CD4-positive, alpha-beta T cell treated with Interleukin-4 for 1 hour (primary cell): Measurements from ENCODE around the gene MAN2A1.
"Not testable (repeated sequence)": the region's sequence is repeated elsewhere in the genome, so short reads cannot be mapped to it uniquely, and the experiment has no call there.

Experiments
- DNase-seq, 2 donors: peaks; one replicate each; pipeline ENCODE4 v3.0.0-alpha.2; 2020 to 2022

Gene MAN2A1

DNA sequence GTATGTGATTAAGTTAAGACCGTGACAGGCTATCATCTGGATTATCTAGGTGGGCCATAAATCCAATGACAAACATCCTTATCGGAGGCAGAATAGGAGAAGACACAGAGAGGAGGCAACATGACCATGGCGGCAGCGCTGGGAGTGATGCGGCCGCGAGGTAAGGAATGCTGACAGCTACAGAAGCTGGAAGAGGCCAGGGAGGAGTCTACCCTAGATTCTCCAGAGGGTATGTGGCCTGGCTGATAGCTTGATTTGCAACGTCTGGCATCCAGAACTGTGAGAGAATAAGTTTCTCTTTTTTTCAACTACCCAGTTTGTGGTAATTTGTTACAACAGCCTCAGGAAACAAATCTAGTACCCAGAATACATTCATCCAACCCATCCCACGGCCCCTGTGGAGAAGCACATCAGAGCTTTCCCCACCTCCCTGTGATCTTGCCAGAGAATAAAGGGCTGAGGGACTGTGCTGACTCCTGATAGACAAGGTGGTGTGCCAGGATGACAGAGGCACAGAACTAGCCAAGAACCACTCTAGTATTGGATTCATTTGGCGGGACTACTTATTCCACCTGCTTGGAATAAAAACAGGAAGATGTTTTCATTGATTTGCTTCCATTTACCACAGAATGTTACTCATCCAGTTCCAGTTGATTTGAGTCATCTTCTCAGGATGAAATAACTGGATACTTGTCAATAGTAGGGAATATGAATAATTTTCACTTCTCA lies 187.4 kb downstream of the MAN2A1 start:
- no peak for DNase-seq

GRCh38 chr5:109877670-109878045 lies 187.9 kb downstream of the MAN2A1 start:
- DNase-seq: no peak

GRCh38 chr5:109878887-109879286 lies 189.2 kb downstream of the MAN2A1 start:
- no peak for DNase-seq

GRCh38 chr5:109880907-109881685 lies 191.4 kb downstream of the MAN2A1 start:
- no peak for DNase-seq

- DNase-seq: no peak
Measured at GRCh38 chr5:109882546-109882945, 192.8 kb downstream of the MAN2A1 start.

GRCh38 chr5:109884676-109885075 lies 194.9 kb downstream of the MAN2A1 start:
- DNase-seq: no peak

DNA sequence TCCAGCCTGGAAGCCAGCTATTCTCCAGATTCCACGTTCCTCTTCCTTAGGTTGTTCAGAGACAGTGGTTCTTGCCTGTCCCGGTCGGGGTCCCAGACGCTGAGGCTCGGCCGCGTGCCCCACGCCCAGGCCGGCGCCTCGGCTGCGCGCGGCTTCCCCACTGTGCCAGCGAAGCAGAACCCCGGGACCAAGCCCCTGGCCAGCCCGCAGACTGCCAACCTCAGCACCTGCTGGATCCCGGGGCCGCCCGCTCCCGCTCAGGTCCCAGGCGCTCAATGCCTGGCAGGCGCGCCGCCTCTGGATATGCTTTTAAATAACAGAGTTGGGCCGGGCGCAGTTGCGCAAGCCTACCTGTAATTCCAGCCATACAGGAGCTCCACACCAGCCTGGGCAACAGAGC lies 195.5 kb downstream of the MAN2A1 start:
- no peak for DNase-seq

DNA sequence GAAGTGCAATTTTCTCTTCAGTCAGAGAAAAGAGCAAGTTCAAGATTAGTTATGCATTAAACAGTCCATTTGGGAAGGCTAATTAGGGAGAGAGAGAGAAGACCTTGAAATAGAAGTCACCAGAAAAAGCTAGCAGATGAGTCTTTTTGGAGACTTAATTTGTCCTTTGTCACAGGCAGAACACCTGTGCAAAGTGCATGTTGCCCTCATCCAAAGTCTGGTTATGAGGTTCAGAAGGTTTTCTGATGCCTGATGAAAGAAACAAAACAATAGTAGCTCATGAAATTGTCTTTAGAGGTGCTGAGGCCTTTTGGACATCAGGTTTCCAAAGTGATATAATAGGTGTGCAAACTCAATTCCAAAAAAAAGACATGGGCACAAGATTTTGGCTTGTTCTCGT lies 199.3 kb downstream of the MAN2A1 start:
- DNase-seq: no peak

- DNase-seq: not testable (repeated sequence)
Measured at GRCh38 chr5:109893271-109893670, 203.5 kb downstream of the MAN2A1 start.

GRCh38 chr5:109898269-109899162 lies 208.8 kb downstream of the MAN2A1 start:
- DNase-seq: no peak

- no peak for DNase-seq
Measured at GRCh38 chr5:109899163-109899535, 209.4 kb downstream of the MAN2A1 start.

DNA sequence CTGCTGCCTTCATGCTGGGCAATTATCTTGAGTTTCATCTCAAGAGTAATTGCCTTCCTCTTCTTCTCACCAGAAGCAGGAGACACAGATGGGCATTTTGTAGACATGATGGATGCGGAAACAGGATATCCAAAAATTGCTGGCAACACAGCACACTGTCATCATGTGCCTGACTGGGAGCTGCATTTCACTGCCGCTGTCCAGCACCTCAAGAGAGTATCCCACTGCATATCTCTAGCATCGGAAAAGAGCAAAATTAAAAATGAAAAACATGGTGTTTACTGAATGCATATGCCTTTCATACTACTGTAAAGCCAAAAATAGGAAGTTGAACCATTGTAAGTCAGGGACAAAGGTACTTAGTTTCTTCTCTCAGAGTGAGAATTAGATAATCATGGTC lies 210.7 kb downstream of the MAN2A1 start:
- no peak for DNase-seq

DNA sequence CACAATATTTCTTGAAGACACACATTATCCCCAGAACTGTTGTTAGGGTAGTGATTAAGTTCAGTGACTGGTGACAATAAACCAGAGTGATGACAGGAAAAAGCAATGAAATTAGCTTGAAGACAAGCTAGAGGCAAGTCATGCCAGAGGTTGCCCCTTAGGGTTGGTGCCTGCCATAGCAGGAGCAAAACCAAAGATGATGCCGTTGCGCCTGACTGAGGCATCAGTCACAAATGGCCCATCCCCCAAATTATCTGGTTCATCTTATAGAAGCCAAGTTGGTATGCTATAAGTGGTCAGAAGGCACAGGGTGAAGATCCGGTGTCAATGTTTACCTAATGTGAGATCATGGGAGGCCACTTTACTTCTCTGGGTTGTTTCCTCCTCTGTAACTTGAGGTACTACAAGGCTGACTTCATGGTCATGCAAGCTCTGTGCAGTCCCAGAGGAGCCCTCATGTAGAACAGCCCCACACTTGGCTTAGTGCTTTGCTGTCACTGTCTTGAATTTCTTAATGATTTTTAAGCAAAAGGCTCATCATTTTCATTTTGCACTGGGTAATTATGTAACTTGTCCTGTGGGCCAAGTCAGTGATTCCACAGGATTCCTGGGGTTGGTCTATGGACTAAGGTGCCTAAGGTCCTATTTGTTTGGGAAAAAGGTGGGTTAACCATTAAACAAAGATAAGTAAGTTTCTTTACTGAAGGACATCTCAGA lies 211.3 kb downstream of the MAN2A1 start:
- DNase-seq: no peak

- no peak for DNase-seq
Measured at GRCh38 chr5:109901628-109901981, 211.9 kb downstream of the MAN2A1 start.

- no peak for DNase-seq
Measured at GRCh38 chr5:109903061-109903460, 213.3 kb downstream of the MAN2A1 start.

- no peak for DNase-seq
Measured at GRCh38 chr5:109905906-109906305, 216.2 kb downstream of the MAN2A1 start.

DNA sequence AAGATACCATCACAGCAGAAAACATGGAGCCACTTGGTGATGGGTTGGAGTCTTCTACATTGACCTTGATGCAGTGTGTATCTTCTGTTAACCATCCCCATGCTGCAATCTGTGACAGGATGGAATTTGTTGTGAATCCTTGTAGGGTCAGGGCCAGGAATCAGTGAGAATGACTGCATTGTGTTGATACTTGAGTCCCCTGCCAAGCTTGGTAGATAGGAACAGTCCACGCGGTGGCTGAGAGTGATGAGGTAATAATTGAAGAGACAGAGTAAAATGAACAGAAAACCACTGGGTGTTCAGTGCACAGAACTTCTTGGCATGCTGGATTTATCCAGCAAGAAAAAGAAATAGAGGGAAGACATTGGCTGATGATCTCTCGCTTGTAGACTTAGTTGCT lies 217.5 kb downstream of the MAN2A1 start:
- no peak for DNase-seq

- DNase-seq: no peak
Measured at GRCh38 chr5:109907731-109908130, 218.0 kb downstream of the MAN2A1 start.

DNA sequence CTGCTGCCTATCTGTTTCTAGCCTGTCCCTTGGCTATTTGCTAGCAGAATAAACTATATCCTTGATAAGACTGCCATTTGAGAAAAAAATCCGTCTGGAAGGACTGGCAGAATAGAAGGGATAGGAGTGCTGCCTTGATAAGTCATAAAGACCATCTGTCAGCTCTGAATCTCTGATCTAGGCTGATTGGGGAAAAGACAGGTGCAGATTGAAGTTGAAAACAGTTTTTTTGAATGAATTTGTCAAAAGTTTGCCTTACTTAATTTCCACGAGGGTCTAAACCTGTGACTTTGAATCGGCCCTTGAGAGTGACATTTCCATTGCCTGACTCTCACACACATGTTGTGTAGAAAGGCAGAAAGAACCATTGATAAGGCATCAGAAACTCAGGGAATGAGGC lies 218.6 kb downstream of the MAN2A1 start:
- no peak for DNase-seq

DNA sequence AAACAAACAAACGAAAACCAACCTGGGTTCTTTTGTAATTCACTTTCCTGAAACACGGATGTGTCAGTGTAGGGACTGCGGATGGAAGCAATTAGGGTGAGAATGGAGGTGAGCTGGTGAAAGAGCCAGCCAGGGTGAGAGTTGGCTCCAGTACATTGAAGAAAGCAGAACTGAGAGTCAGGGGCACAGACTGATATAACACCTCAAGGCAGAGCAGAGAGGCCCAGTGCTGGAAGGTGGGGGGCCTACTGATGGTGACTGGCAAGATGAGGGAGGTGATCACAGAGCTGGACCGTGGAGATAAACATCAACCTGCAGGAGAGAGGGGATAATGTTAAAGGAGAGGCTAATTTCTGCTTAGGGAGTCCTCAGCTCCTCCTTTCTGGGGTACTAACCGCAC lies 221.1 kb downstream of the MAN2A1 start:
- no peak for DNase-seq

DNA sequence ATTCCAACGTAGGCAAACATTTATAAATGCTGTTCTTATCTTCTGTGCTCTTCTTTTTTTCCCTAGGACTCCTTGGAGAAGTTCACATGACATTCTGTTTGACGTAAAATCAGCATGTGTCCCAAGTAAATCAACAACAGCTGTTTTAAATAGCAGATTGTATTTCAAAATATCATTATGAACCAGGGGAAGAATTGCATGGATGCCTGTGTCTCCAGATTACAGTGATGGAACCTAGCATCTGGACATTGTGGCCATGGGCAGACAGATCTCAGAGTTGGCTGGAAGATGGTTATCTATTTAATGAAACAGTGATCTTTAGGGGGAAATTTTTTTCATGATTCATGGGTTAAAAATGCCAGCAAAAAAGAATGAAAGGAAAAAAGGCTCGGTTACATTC lies 222.0 kb downstream of the MAN2A1 start:
- DNase-seq: no peak

GRCh38 chr5:109914906-109915305 lies 225.2 kb downstream of the MAN2A1 start:
- no peak for DNase-seq
